ENCODE results near the gene TBL1X.
A peak's percentile ranks its signal among the peaks of the same experiment; 100 is the strongest.

The TBL1X gene

DNA sequence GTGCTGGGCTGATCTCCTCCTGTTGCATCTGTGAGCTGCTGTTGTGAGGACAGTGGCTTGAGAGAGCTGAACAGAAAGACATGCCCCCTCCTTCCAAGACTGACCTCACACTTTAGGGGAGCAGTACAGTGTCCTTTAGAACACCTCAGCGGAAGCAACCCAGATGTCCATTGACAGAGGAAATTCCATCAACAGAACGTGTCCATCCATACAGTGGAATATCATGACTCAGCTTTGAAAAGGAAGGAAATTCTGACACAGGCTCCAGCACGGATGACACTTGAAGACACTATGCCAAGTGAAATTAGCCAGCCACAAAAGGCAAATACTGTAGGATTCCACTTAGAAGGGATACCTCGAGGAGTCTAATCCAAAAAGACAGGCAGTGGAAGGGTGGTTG is 197.3 kb downstream of the TBL1X start:
- peak; percentile 52 for DNase-seq (ENCODE audit: low read depth)
- H3K4me3 ChIP-seq (ENCODE audit: low read length) = no peak overlapping the region
- TF ChIP-seq, protein P1, sequence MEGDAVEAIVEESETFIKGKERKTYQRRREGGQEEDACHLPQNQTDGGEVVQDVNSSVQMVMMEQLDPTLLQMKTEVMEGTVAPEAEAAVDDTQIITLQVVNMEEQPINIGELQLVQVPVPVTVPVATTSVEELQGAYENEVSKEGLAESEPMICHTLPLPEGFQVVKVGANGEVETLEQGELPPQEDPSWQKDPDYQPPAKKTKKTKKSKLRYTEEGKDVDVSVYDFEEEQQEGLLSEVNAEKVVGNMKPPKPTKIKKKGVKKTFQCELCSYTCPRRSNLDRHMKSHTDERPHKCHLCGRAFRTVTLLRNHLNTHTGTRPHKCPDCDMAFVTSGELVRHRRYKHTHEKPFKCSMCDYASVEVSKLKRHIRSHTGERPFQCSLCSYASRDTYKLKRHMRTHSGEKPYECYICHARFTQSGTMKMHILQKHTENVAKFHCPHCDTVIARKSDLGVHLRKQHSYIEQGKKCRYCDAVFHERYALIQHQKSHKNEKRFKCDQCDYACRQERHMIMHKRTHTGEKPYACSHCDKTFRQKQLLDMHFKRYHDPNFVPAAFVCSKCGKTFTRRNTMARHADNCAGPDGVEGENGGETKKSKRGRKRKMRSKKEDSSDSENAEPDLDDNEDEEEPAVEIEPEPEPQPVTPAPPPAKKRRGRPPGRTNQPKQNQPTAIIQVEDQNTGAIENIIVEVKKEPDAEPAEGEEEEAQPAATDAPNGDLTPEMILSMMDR (IDR thresholded peaks at IDR 0.05; ENCODE audit: insufficient read depth, low read depth, low read length, missing control alignments) = no peak

DNA sequence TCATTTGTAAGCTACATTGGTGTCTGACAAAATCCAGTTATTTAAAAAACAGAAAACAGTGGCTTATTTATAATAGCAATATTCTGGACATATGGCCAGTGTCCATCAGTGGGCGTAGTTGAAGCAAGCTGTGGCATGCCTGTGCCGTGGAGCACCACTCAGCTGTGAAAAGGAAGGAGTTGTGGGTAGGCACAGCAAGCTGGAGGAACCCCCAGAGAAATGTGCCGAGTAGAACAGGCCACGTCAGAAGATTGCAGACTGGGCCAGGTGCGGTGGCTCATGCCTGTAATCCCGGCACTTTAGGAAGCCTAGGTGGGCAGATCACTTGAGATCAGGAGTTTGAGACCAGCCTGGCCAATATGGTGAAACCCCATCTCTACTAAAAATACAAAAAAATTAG is 198.4 kb downstream of the TBL1X start:
- TF ChIP-seq, protein P1 (IDR thresholded peaks at IDR 0.05; ENCODE audit: insufficient read depth, low read depth, low read length, missing control alignments) = no peak
- H3K4me3 ChIP-seq (ENCODE audit: low read length) = no peak overlapping the region
- DNase-seq (ENCODE audit: low read depth) = no peak

DNA sequence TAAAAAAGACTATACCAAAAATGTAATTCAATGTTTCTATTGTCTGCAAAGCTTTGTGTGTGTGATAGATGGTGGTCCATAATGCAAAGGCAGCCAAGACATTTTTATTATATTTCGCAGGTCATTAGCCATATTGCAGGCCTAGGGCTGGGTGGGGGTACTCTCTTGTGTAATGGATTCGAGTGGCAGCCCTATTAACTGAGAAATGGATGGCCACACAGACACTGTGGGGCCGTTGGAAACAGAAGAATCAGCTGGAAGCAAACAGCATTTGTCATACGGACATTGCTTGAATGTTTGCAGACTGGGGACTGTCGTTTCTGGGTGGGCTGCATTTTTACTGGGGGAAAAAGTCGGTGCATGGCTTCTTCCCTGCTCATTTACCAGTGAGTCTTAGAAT is 199.4 kb downstream of the TBL1X start:
- TF ChIP-seq, protein P1 (IDR thresholded peaks at IDR 0.05; ENCODE audit: insufficient read depth, low read depth, low read length, missing control alignments) = no peak
- no peak overlapping the region for H3K4me3 ChIP-seq (ENCODE audit: low read length)
- DNase-seq (ENCODE audit: low read depth) = no peak

DNA sequence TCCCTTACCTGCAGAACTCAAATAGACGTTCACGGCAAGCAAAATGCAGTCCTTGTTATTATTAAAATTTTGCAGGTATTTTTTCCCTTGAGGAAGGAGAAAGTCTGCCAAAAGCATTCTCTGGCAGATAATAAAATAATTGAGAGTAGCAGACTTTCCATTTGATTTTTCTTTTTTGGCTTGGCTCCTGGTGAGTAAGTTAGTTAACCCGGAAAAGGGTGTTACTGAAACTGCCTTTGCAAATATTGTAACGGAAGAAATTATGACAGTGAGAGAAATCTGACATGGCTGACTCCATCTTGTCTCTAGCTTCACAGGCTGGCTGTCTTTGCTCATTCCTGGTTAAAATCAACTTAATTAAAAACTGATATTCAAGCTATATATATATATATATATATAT is 200.3 kb downstream of the TBL1X start:
- DNase-seq (ENCODE audit: low read depth) = no peak
- TF ChIP-seq, protein P1 (IDR thresholded peaks at IDR 0.05; ENCODE audit: insufficient read depth, low read depth, low read length, missing control alignments) = no peak
- H3K4me3 ChIP-seq (ENCODE audit: low read length) = no peak overlapping the region

DNA sequence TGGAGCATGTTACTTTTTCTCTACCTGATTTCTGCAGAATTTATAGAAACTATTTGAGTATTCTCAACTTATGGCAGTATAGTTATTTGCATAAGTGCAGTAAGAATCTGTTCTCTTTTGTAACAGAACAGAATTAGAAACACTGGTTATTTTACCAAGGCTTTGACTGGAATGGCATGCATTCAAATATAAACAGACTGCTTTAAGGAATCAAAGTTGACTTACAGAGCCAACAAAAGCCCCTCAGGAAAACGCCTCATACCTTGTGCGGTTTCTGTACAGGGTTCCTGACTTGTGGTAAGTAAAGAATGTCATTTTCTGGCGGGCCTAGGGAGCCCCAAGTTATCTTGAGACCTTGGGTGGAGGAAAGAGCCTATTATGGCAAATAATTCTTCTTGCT is 203.7 kb downstream of the TBL1X start:
- DNase-seq (ENCODE audit: low read depth) = no peak
- no peak overlapping the region for H3K4me3 ChIP-seq (ENCODE audit: low read length)
- TF ChIP-seq, protein P1 (IDR thresholded peaks at IDR 0.05; ENCODE audit: insufficient read depth, low read depth, low read length, missing control alignments) = no peak

DNA sequence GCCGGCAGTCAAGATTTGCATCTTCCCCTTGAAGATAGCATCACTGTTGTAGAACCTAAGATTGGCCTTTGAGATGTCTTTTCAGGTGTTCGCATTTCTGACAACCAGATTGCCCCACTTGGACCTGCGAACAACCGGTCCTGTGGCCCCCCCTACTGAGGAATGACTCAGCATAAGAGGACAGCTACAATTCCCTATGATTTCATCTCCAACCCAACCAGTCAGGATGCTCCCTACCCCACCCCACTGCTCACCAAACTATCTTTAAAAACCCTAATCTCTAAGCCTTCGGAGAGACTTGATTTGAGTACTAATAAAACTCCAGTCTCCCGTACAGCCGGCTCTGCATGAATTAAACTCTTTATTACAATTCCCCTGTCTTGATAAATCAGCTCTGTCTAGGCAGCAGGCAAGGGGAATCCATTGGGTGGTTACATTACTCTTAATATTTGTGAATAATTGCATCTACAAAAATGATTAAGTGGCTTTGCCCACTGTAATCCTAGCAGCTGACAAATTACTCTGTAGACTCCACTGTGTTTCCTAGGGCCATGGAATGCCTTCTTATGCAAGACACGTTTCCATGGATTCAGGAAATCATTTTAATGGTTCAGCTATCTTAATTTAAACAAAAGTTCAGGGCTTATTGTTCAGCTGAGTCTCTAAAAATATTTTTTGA is 205.4 kb downstream of the TBL1X start:
- TF ChIP-seq, protein P1 (IDR thresholded peaks at IDR 0.05; ENCODE audit: insufficient read depth, low read depth, low read length, missing control alignments) = no peak
- DNase-seq (ENCODE audit: low read depth) = no peak

DNA sequence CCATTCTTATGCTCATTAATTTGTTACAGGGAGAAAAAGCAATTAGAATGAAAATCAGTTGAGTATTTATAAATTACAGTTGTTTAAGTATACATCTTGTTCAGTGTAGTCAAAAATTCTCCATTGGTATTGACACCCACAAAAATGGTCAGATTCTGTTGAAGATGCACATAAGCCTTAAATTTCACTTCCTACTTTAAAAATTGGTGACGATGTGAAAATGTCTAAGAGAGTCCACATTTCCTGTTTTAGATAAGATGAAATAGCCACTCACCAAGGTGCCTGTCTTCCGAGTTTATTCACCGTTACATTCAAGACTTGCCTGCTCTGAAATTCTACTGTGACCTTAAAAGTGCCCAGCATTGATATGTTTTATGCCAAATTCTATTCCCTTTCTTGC is 207.1 kb downstream of the TBL1X start:
- DNase-seq (ENCODE audit: low read depth) = no peak
- no peak overlapping the region for H3K4me3 ChIP-seq (ENCODE audit: low read length)
- TF ChIP-seq, protein P1 (IDR thresholded peaks at IDR 0.05; ENCODE audit: insufficient read depth, low read depth, low read length, missing control alignments) = no peak

More for the DNA sequence above, 205.4 kb downstream of the TBL1X start:
- H3K4me3 ChIP-seq (ENCODE audit: low read length) = no peak overlapping the region

Data from epithelial cell of esophagus (primary cell).